Stomach (tissue), 4 donors: ENCODE measurements around the gene NXT1.

ENCODE experiments used
- EP300 ChIP-seq: sonication (generic); formaldehyde crosslinking; IDR thresholded peaks from one replicate; pipeline ENCODE4 v1.6.1; 2017; ENCODE audit warnings: antibody characterized with exemption
- POLR2AphosphoS5 ChIP-seq, 3 donors: sonication (generic); formaldehyde crosslinking; IDR thresholded peaks; one replicate each; pipeline ENCODE4 v1.6.1; 2016; ENCODE audit warnings: antibody characterized with exemption in 3 of 3

GRCh38 chr20:23367770-23368169 is 17.2 kb downstream of the NXT1 start:
- TF ChIP-seq EP300 (no peak), POLR2AphosphoS5 (IDR thresholded peaks at IDR 0.05) (no peak)
